Naive thymus-derived CD4-positive, alpha-beta T cell (primary cell): ENCODE data around the gene DUSP7. TPM values are rescaled to one million over a fixed set of nuclear protein-coding genes. Genes with fewer than 3 reads are reported as not detected.

Experiments used
- ATAC-seq: fragments of 150-1000 bp; cut with Tn5 transposase; 2 replicates; pipeline ENCODE4 v1.10.0; 2021; ENCODE audit warnings: mild to moderate bottlenecking, moderate library complexity
- CTCF ChIA-PET: fragments of 350-600 bp; sonication (Branson Sonifier 250); formaldehyde crosslinking; loops from one replicate; lab custom pipeline; 2021; ENCODE audit warnings: antibody characterized with exemption; lab: Charles Lee
- POLR2A ChIA-PET: fragments of 350-600 bp; sonication (Branson Sonifier 250); formaldehyde crosslinking; loops from one replicate; lab custom pipeline; 2021; ENCODE audit warnings: antibody characterized with exemption, inconsistent platforms; lab: Charles Lee
- DNase-seq, 9 donors: peaks; one replicate each; pipeline versions ENCODE4 v3.0.0 to v3.0.0-alpha.2; 2020 to 2022; ENCODE audit warnings: mixed read lengths in 1 of 9
- H3K27ac ChIP-seq: one replicate; pipeline ENCODE4 v1.7.0; 2013; ENCODE audit warnings: mild to moderate bottlenecking, low read depth, low read length, moderate library complexity
- H3K27me3 ChIP-seq, 2 donors: one replicate each; pipeline ENCODE4 v1.7.0; 2013; ENCODE audit warnings: low read length in 2 of 2, mild to moderate bottlenecking in 2 of 2, moderate library complexity in 2 of 2; ENCODE audit not compliant: control insufficient read depth in 2 of 2, insufficient read depth in 2 of 2
- H3K36me3 ChIP-seq, 3 experiments: 1 replicate in 2 of 3; 2 replicates in 1 of 3; pipeline ENCODE4 v1.7.0; 2013; ENCODE audit warnings: low read length in 3 of 3, mild to moderate bottlenecking in 3 of 3, moderate library complexity in 1 of 3; ENCODE audit not compliant: insufficient read depth in 3 of 3, control insufficient read depth in 2 of 3
- H3K4me1 ChIP-seq, 2 donors: one replicate each; pipeline ENCODE4 v1.7.0; 2013; ENCODE audit warnings: low read length in 2 of 2, mild to moderate bottlenecking in 2 of 2, moderate library complexity in 1 of 2; ENCODE audit not compliant: control insufficient read depth in 2 of 2, insufficient read depth in 2 of 2
- H3K4me3 ChIP-seq: 2 replicates; pipeline ENCODE4 v1.7.0; 2013; ENCODE audit warnings: mild to moderate bottlenecking, low read length
- H3K9me3 ChIP-seq, 3 experiments: 1 replicate in 2 of 3; 2 replicates in 1 of 3; pipeline ENCODE4 v1.7.0; 2013; ENCODE audit warnings: low read length in 3 of 3; ENCODE audit not compliant: control insufficient read depth in 2 of 3
- H3K27ac Mint-ChIP-seq, 9 donors: one replicate each; pipeline ENCODE4 v1.8.0; 2020 to 2022; ENCODE audit warnings: mixed read lengths in 9 of 9, mild to moderate bottlenecking in 8 of 9, moderate library complexity in 5 of 9, inconsistent platforms in 2 of 9
- H3K27me3 Mint-ChIP-seq, 5 donors: one replicate each; pipeline ENCODE4 v1.8.0; 2021 to 2022; ENCODE audit warnings: mixed read lengths in 5 of 5, mild to moderate bottlenecking in 1 of 5
- H3K36me3 Mint-ChIP-seq, 5 donors: one replicate each; pipeline ENCODE4 v1.8.0; 2020 to 2022; ENCODE audit warnings: mixed read lengths in 5 of 5, mild to moderate bottlenecking in 3 of 5, inconsistent platforms in 1 of 5
- H3K4me1 Mint-ChIP-seq, 7 donors: one replicate each; pipeline ENCODE4 v1.8.0; 2020 to 2022; ENCODE audit warnings: mixed read lengths in 7 of 7, mild to moderate bottlenecking in 3 of 7, inconsistent platforms in 1 of 7
- H3K4me3 Mint-ChIP-seq, 10 donors: one replicate each; pipeline ENCODE4 v1.8.0; 2020 to 2022; ENCODE audit warnings: mild to moderate bottlenecking in 10 of 10, mixed read lengths in 10 of 10, moderate library complexity in 6 of 10, inconsistent platforms in 2 of 10
- H3K9me3 Mint-ChIP-seq, 11 donors: one replicate each; pipeline ENCODE4 v1.8.0; 2020 to 2022; ENCODE audit warnings: mixed read lengths in 11 of 11, mild to moderate bottlenecking in 4 of 11, inconsistent platforms in 1 of 11, moderate library complexity in 1 of 11
- intact Hi-C, 2 donors: fragments of 100-400 bp; cut with micrococcal nuclease; formaldehyde crosslinking; loops; one replicate each; pipeline ENCODE4 v1.15.1; 2023
- polyA plus RNA-seq, 2 donors: library from polyadenylated mRNA; unstranded; fragments of 300-500 nt; fragmentation: Illumina TruSeq; gene quantifications; one replicate each; pipeline ENCODE4 v1.2.3, GENCODE V29; 2021
- total RNA-seq, 6 experiments: library from RNA in 5 of 6; stranded (reverse) in 5 of 6; gene quantifications; 1 replicate in 5 of 6; 2 replicates in 1 of 6; pipeline ENCODE4 v1.2.3 and lab custom pipeline; 2021 to 2026

DUSP7 gene
- total and polyA plus RNA-seq, 7 experiments from 2014 or later: 4.9 to 41.5 (median 18.1) TPM

DNA sequence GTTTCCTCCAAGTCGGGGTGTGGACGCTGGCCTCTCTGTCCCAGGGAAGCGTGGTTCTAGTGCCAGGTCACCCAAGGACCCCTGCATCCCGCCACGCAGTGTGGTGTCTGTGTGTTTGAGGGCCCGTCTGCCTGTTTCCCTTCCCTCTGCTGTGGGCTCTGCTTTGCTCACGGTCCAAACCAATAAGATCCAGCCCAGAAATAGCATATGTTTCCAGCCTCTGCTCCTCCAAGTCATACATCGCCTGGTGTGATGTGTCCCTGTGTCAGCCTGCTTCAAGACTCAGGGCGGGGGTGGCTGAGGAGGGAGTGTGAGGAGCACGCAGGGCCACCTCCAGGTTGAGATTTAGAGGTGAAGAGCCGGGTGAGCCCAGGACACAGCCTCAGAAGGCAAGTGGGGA, 38.8 kb downstream of the DUSP7 start:
- no peaks in the 10 kb centered on the region for H3K36me3 Mint-ChIP-seq
- POLR2A ChIA-PET: no interaction called here
- intact Hi-C loops: no loop called here
- Histone ChIP-seq H3K27me3 (no peaks in the 10 kb centered on the region), H3K36me3 (no peaks in the 10 kb centered on the region), H3K9me3 (no peaks in the 10 kb centered on the region), H3K27ac (no peak overlapping the region), H3K4me1 (no peaks in the 10 kb centered on the region), H3K4me3 (no peak overlapping the region)
- ATAC-seq: no peak
- no peaks in the 10 kb centered on the region for H3K27me3 Mint-ChIP-seq
- no peaks in the 10 kb centered on the region for H3K9me3 Mint-ChIP-seq
- CTCF ChIA-PET: interaction anchor here (1.0 to 1.5 kb wide), 3 partner anchors 12 to 45 kb away, joined by 3 to 4 read pairs (median 3); partner anchors contain the start of gene DUSP7
- no peak overlapping the region for H3K27ac Mint-ChIP-seq
- peaks cover 0 to 6% (median 0%) of the 10 kb centered on the region in 7 donors for H3K4me1 Mint-ChIP-seq
- DNase-seq: no peak
- no peak overlapping the region for H3K4me3 Mint-ChIP-seq

GRCh38 chr3:52015438-52016228, 40.7 kb downstream of the DUSP7 start:
- peak overlapping the region in 1 of 9 donors; percentile 72 for H3K27ac Mint-ChIP-seq
- Histone ChIP-seq H3K4me1 (no peaks in the 10 kb centered on the region), H3K27me3 (no peaks in the 10 kb centered on the region), H3K27ac (no peak overlapping the region), H3K9me3 (no peaks in the 10 kb centered on the region), H3K4me3 (no peak overlapping the region), H3K36me3 (no peaks in the 10 kb centered on the region)
- ATAC-seq (no peak), DNase-seq (no peak)
- H3K9me3 Mint-ChIP-seq: peaks cover 0 to 2% (median 0%) of the 10 kb centered on the region in 11 donors
- no peaks in the 10 kb centered on the region for H3K4me1 Mint-ChIP-seq
- POLR2A ChIA-PET: no interaction called here
- CTCF ChIA-PET: interaction anchor here (0.6 to 1.5 kb wide), 3 partner anchors 37 to 444 kb away, joined by 4 to 5 read pairs (median 4); partner anchors contain the start of gene DUSP7
- H3K36me3 Mint-ChIP-seq: peaks cover 0 to 4% (median 0%) of the 10 kb centered on the region in 5 donors
- H3K4me3 Mint-ChIP-seq: no peak overlapping the region
- H3K27me3 Mint-ChIP-seq: no peaks in the 10 kb centered on the region
- intact Hi-C loops: no loop called here

GRCh38 chr3:52014613-52015012, 41.8 kb downstream of the DUSP7 start:
- peaks cover 0 to 2% (median 0%) of the 10 kb centered on the region in 11 donors for H3K9me3 Mint-ChIP-seq

GRCh38 chr3:52013802-52014598, 42.4 kb downstream of the DUSP7 start:
- CTCF ChIA-PET: interaction anchor here (0.6 to 2.0 kb wide), 3 partner anchors 11 to 135 kb away, joined by 3 to 5 read pairs (median 5); no protein-coding TSS in a partner anchor
- Histone ChIP-seq H3K27me3 (no peaks in the 10 kb centered on the region), H3K27ac (no peak overlapping the region), H3K4me1 (no peaks in the 10 kb centered on the region), H3K36me3 (no peaks in the 10 kb centered on the region), H3K4me3 (no peak overlapping the region), H3K9me3 (no peaks in the 10 kb centered on the region)
- ATAC-seq (no peak), DNase-seq (no peak)
- H3K4me1 Mint-ChIP-seq: peaks cover 0 to 1% (median 0%) of the 10 kb centered on the region in 7 donors
- POLR2A ChIA-PET: interaction anchor here (0.6 kb wide), 1 partner anchor 8 kb away, joined by 3 read pairs; no protein-coding TSS in a partner anchor
- H3K27me3 Mint-ChIP-seq: peaks cover 0 to 3% (median 0%) of the 10 kb centered on the region in 5 donors
- peaks cover 0 to 4% (median 0%) of the 10 kb centered on the region in 5 donors for H3K36me3 Mint-ChIP-seq
- peaks cover 0 to 2% (median 0%) of the 10 kb centered on the region in 11 donors for H3K9me3 Mint-ChIP-seq
- H3K4me3 Mint-ChIP-seq: no peak overlapping the region
- intact Hi-C loops: no loop called here
- no peak overlapping the region for H3K27ac Mint-ChIP-seq

More at GRCh38 chr3:52014613-52015012, 41.8 kb downstream of the DUSP7 start:
- CTCF ChIA-PET: interaction anchor here (1.1 to 1.8 kb wide), 2 partner anchors 12 to 38 kb away, joined by 5 read pairs; no protein-coding TSS in a partner anchor
- Histone ChIP-seq H3K9me3 (no peaks in the 10 kb centered on the region), H3K27me3 (no peaks in the 10 kb centered on the region), H3K4me3 (no peak overlapping the region), H3K36me3 (no peaks in the 10 kb centered on the region), H3K27ac (no peak overlapping the region), H3K4me1 (no peaks in the 10 kb centered on the region)
- POLR2A ChIA-PET: no interaction called here
- Mint-ChIP-seq H3K4me3 (no peak overlapping the region), H3K36me3 (peaks cover 0 to 4% (median 0%) of the 10 kb centered on the region in 5 donors), H3K27me3 (peaks cover 0 to 3% (median 0%) of the 10 kb centered on the region in 5 donors), H3K27ac (no peak overlapping the region), H3K4me1 (no peaks in the 10 kb centered on the region)
- DNase-seq: no peak
- intact Hi-C loops: no loop called here
- no peak for ATAC-seq

GRCh38 chr3:52012699-52013098, 43.7 kb downstream of the DUSP7 start:
- H3K4me1 ChIP-seq: no peaks in the 10 kb centered on the region
- Mint-ChIP-seq H3K4me3 (no peak overlapping the region), H3K9me3 (peaks cover 0 to 2% (median 0%) of the 10 kb centered on the region in 11 donors), H3K27ac (no peak overlapping the region), H3K27me3 (peaks cover 0 to 3% (median 0%) of the 10 kb centered on the region in 5 donors), H3K4me1 (peaks cover 0 to 1% (median 0%) of the 10 kb centered on the region in 7 donors), H3K36me3 (peaks cover 0 to 4% (median 0%) of the 10 kb centered on the region in 5 donors)
- DNase-seq: no peak
- no peaks in the 10 kb centered on the region for H3K9me3 ChIP-seq
- POLR2A ChIA-PET: no interaction called here
- intact Hi-C loops: no loop called here
- no peaks in the 10 kb centered on the region for H3K27me3 ChIP-seq
- H3K36me3 ChIP-seq: no peaks in the 10 kb centered on the region
- H3K27ac ChIP-seq: no peak overlapping the region
- no peak for ATAC-seq
- CTCF ChIA-PET: interaction anchor here (1.0 to 2.0 kb wide), 2 partner anchors 11 to 12 kb away, joined by 3 to 5 read pairs; no protein-coding TSS in a partner anchor
- H3K4me3 ChIP-seq: no peak overlapping the region

- intact Hi-C loops: no loop called here
- Mint-ChIP-seq H3K27me3 (peaks cover 0 to 3% (median 0%) of the 10 kb centered on the region in 5 donors), H3K4me3 (no peak overlapping the region), H3K27ac (no peak overlapping the region), H3K4me1 (peaks cover 1 to 10% (median 9%) of the 10 kb centered on the region in 7 donors), H3K36me3 (peaks cover 0 to 4% (median 0%) of the 10 kb centered on the region in 5 donors), H3K9me3 (peaks cover 0 to 2% (median 0%) of the 10 kb centered on the region in 11 donors)
- POLR2A ChIA-PET: interaction anchor here (0.7 kb wide), 1 partner anchor 45 kb away, joined by 5 read pairs; no protein-coding TSS in a partner anchor
- Histone ChIP-seq H3K4me3 (no peak overlapping the region), H3K27me3 (no peaks in the 10 kb centered on the region), H3K4me1 (peaks cover 0 to 10% of the 10 kb centered on the region in 2 donors), H3K27ac (no peak overlapping the region), H3K36me3 (no peaks in the 10 kb centered on the region), H3K9me3 (no peaks in the 10 kb centered on the region)
- no peak for ATAC-seq
- CTCF ChIA-PET: no interaction called here
- DNase-seq: no peak
These were observed 45.9 kb downstream of the DUSP7 start for GRCh38 chr3:52010431-52010830.
